ENCODE results near the gene RSPH10B. TPM values are rescaled to one million over a fixed set of nuclear protein-coding genes. Genes with fewer than 3 reads are reported as not detected.

Gene RSPH10B
- polyA plus RNA-seq, result 0.22 TPM in 1 of 2 replicates, not detected in the other

GRCh38 chr7:5970347-5970911, at the start of gene RSPH10B:
TSS of gene RSPH10B (minus strand) at chr7:5970689. CDS start at chr7:5967116, 3,573 bp downstream.

GRCh38 chr7:6008668-6009611, 38.5 kb upstream of the RSPH10B start, which contains the start of the genes AIMP2 and PMS2:
TSS of gene AIMP2 (plus strand) at chr7:6009272. CDS start at chr7:6009364, 92 bp downstream.
TSS of gene PMS2 (minus strand) at chr7:6009049. CDS start at chr7:6009019, 30 bp downstream.

GRCh38 chr7:5898480-5899224, 71.8 kb downstream of the RSPH10B start, which contains the start of gene CCZ1:
TSS of gene CCZ1 (plus strand) at chr7:5898733. CDS start at chr7:5898800, 67 bp downstream.

Other genes with a start within 250 kb of the RSPH10B start
- 13.4 and 18.6 TPM in 2 replicates for gene RNF216, start 189.0 kb downstream of the RSPH10B start, polyA plus RNA-seq
- not detected in 2 replicates for gene OCM, start 89.9 kb downstream of the RSPH10B start, polyA plus RNA-seq
- 54.9 and 73.3 TPM in 2 replicates for gene CCZ1, start 72.0 kb downstream of the RSPH10B start, polyA plus RNA-seq
- 6.2 and 29.6 TPM in 2 replicates for gene PMS2, start 38.4 kb upstream of the RSPH10B start, polyA plus RNA-seq
- 14.1 and 23.2 TPM in 2 replicates for gene AIMP2, start 38.6 kb upstream of the RSPH10B start, polyA plus RNA-seq
- gene ANKRD61, start 60.7 kb upstream of the RSPH10B start, polyA plus RNA-seq, result not detected in 2 replicates
- gene EIF2AK1, start 88.5 kb upstream of the RSPH10B start, polyA plus RNA-seq, result 48.1 and 64.6 TPM in 2 replicates
- 2.7 and 4.3 TPM in 2 replicates for gene USP42, start 134.3 kb upstream of the RSPH10B start, polyA plus RNA-seq